GM18517 (cell line): ENCODE results near the gene SFTPA2.
"Not testable (repeated sequence)": the region's sequence is repeated elsewhere in the genome, so short reads cannot be mapped to it uniquely, and the experiment has no call there.

Experiments
- ATAC-seq: cut with Tn5 transposase; IDR thresholded peaks from one replicate; pipeline ENCODE4 v1.9.1; 2021; ENCODE audit warnings: mild to moderate bottlenecking, moderate library complexity; ENCODE audit not compliant: unreplicated experiment

The SFTPA2 gene

DNA sequence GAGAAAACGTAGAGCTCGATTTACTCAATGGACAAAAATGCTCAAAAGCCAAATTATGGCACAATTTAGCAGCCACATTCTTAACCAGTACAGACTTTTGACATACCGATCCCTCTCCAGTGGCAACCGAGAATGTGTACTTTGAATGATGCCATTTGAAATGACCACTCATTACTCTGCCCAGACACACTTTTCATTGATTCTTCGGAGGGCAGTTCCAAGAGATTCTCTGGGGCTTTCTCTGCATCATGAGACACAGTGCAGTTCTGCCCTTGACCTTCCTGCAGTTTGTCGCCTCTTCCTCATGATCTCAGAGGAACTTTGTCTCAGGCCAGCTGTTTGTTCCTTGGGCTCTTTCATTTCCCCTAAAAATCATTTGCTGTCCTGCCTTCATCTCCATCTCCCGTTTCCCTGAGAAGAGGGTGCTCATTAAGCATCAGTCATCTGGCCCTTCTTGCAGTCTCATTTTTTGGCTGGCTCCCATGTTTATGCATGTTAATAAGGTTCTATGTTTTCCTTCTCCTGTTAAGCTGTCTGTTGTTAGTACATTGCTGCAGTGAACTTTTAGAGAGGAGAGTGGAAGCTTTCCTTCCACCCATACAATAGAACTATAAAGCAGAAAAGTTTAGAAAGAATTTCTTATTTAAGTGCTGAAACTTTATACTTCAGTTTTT, 43.5 kb downstream of the SFTPA2 start:
- not testable (repeated sequence) for ATAC-seq

DNA sequence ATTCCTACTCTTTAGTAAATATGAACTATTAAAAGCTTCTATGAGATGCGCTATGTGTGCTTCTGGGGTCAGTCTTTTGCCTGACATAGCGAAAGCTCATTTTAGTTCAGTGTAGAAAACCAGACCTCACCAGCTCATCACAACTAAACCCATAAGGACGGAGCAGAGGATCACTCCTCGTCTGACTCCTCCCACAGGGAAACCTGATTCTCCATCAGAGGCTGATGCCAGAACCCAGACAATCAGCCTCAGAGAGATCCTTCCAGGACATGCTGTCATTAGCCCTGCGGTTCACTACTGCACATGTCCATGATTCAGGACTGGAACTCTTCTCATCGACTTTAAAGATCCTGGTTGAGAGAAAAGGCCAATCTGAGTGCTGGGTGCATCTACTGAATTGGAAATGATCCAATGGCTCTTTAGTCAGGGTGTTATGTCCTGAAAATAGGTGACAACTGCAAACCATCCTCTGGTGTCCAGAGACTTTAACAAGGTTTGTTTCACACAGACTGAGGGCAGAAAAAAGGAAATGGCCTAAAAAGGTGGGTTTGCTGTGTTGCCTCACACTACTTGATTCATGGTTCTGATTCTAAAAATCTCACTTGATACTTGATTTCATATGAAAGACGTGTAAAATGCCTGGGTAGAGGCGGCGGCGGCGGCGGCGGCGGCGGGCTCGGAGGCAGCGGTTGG, 48.2 kb downstream of the SFTPA2 start, which contains the start of gene EIF5AL1:
Gene EIF5AL1 (plus strand): TSS at position 643 of the 693 bp plus-strand sequence. CDS start 117 bp downstream, outside the sequence.
- ATAC-seq: not testable (repeated sequence)

DNA sequence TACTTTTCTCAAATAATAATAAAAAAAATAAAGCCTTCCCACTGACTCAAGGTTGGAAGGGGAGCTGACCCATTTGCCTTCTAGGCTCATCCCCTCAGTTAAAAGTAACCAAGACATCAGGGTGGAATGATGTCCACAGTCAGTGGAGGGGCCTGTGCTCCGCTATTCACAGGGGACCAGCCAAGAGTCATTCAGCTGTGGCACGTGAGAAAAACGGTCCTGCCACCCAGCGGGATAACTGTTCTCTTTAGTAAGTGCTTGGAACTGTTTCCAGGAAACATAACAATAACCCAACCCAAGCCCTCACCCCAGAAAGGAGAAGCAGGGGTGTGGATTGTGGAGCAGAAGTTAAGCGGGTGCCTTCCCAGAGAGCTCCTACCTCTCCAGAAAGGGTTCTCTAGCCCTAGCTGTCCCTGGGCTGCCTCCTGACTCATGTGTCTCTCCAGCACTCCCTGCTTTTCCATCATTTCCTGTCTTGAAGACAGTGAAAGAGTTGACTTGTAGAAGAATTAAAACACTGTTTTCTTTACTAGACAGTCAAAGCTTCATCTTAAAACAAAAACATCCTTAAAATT, 50.2 kb downstream of the SFTPA2 start:
- ATAC-seq: not testable (repeated sequence)

DNA sequence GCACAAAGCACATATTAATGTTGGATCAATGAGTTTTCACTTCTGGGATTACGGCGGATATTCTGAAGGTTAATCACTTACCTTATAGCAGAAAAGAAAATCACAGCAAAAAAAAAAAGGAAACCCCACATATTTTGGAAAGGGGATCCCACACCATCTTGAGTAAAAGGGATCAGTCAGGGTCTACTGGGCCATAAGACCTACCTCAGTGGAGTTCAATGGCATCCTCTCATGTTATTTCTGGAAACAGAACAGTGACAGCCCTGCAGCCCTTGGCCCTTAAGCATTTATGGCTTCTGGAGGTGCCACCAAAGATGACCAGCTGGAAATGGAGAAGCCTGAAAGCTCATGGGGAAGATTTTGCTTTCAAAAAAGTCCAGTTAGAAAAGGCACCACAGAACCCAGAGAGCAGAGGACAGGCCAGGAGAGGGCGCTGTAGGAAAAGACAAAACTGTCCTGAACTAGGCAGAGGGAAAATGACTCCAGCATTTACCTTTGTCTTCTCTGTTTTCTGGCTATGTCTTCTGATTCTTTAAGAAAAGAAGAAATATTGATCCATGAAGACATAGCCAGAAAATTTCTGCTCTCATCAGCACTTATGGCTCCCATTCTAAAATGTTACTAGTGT, 50.8 kb downstream of the SFTPA2 start:
- ATAC-seq: not testable (repeated sequence)

DNA sequence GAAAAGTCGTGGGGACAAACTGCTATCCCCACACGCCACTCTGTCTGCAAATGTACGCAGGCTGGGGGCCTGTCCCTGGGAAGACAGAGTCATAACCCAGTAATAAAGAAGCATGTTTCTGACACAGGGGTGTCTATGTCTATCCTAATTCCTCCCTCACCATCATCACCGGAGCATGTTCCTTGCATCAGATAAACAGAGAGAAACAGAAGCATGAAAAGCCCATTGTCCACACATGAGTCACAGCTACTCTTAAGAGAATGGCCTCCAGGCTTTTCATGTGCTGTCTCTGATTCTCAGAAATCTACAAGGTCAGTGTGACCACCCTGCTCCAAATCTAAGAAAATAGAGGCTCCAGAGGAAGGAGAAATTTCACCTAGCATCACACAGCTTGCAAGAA, 52.0 kb downstream of the SFTPA2 start:
- not testable (repeated sequence) for ATAC-seq

DNA sequence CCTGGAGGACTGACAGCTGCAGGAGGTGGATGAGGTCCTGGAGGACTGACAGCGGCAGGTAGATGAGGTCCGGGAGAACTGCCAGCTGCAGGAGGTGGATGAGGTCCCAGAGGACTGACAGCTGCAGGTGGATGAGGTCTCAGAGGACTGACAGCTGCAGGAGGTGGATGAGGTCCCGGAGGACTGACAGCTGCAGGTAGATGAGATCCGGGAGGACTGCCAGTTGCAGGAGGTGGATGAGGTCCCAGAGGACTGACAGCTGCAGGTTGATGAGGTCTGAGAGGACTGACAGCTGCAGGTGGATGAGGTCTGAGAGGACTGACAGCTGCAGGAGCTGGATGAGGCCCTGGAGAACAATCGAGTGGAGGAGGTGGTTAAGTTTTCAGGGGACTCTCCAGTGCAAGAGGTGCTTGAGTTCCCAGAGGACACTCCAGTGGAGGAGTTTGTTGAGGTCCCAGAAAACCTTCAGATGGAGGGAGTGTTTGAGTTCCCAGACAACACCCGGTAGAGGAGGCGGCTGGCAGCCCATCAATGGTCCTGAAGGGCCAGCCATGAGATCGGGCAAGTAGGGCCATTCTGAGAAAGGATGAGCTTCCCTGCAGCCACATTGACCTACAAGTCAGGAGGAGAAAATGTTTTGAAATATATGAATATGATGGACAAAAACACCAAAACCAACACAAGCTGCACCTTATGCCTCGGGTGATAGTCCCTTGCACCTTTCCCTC, 52.6 kb downstream of the SFTPA2 start:
- no peak for ATAC-seq
